RWPE1 (cell line): ENCODE data around the gene SEC14L1.

ENCODE experiments used
- CTCF ChIA-PET: fragments of 350-600 bp; sonication (Branson Sonifier 250); formaldehyde crosslinking; extraction: SDS; loops from one replicate; lab custom pipeline; 2021; lab: Yijun Ruan, JAX
- POLR2A ChIA-PET: fragments of 400-600 bp; formaldehyde crosslinking; extraction: SDS; loops from one replicate; lab custom pipeline; 2020; ENCODE audit warnings: antibody characterized with exemption; ENCODE audit not compliant: low non-redundant PET; lab: Yijun Ruan, JAX
- DNase-seq: peaks from one replicate; pipeline ENCODE4 v3.0.0; 2012; ENCODE audit warnings: low spot score
- H3K27ac ChIP-seq: fragments of 450-650 bp; 2 replicates; pipeline ENCODE4 v1.5.1; 2017
- CTCF ChIP-seq: fragments of 450-650 bp; conservative IDR thresholded peaks from 2 replicates; pipeline ENCODE4 v1.5.1; 2017; ENCODE audit warnings: low read depth, mild to moderate bottlenecking

The SEC14L1 gene

GRCh38 chr17:77140878-77141767, at the start of gene SEC14L1:
SEC14L1 (plus strand) TSS chr17:77140969; CDS start chr17:77143597, 2,628 bp downstream.
- H3K27ac ChIP-seq = peak within 1 kb of the TSS; percentile 100
- ChIA-PET POLR2A (no interaction called here), CTCF (interaction anchor here (0.6 to 1.3 kb wide), 3 partner anchors 52 to 54 kb away, joined by 3 to 6 read pairs (median 5); no protein-coding TSS in a partner anchor)
- peak; percentile 19 for DNase-seq
- TF ChIP-seq CTCF = no peak

GRCh38 chr17:77092025-77092424, 48.7 kb upstream of the SEC14L1 start:
- no peak for TF ChIP-seq CTCF
- CTCF ChIA-PET = no interaction called here
- no peak overlapping the region for H3K27ac ChIP-seq
- POLR2A ChIA-PET = no interaction called here
- DNase-seq = no peak

GRCh38 chr17:77095461-77095860, 45.3 kb upstream of the SEC14L1 start:
- H3K27ac ChIP-seq = peak overlapping the region; percentile 49

GRCh38 chr17:77096570-77097214, 44.1 kb upstream of the SEC14L1 start:
- H3K27ac ChIP-seq = peak overlapping the region; percentile 49
- TF ChIP-seq CTCF = peak; percentile 98
- POLR2A ChIA-PET = no interaction called here
- peak; percentile 39 for DNase-seq
- CTCF ChIA-PET = interaction anchor here (0.7 to 1.0 kb wide), 2 partner anchors 13 to 580 kb away, joined by 3 to 4 read pairs; no protein-coding TSS in a partner anchor

More at GRCh38 chr17:77095461-77095860, 45.3 kb upstream of the SEC14L1 start:
- no peak for DNase-seq
- ChIA-PET POLR2A (interaction anchor here (0.6 kb wide), 1 partner anchor 71 kb away, joined by 3 read pairs; no protein-coding TSS in a partner anchor), CTCF (interaction anchor here (0.7 kb wide), 1 partner anchor 1505 kb away, joined by 7 read pairs; no protein-coding TSS in a partner anchor)
- no peak for TF ChIP-seq CTCF

- ChIA-PET CTCF (interaction anchor here (0.7 kb wide), 1 partner anchor 117 kb away, joined by 3 read pairs; no protein-coding TSS in a partner anchor), POLR2A (no interaction called here)
- H3K27ac ChIP-seq = peak overlapping the region; percentile 43
- DNase-seq = no peak
- TF ChIP-seq CTCF = no peak
These were observed 43.1 kb upstream of the SEC14L1 start for GRCh38 chr17:77097631-77098180.
